HG03045 (cell line): ENCODE results near the gene PCDHA2.
"Not testable (repeated sequence)": the region's sequence is repeated elsewhere in the genome, so short reads cannot be mapped to it uniquely, and the experiment has no call there.

Experiments used
- ATAC-seq: cut with Tn5 transposase; IDR thresholded peaks from one replicate; pipeline ENCODE4 v1.9.1; 2021; ENCODE audit warnings: mild to moderate bottlenecking, moderate library complexity; ENCODE audit not compliant: unreplicated experiment

The PCDHA2 gene

GRCh38 chr5:140808889-140809291, 14.2 kb downstream of the PCDHA2 start:
- no peak for ATAC-seq

- no peak for ATAC-seq
Observed at GRCh38 chr5:140821375-140822280, 27.0 kb downstream of the PCDHA2 start, which contains the start of gene PCDHA5. PCDHA5 (plus strand) TSS chr5:140821613.

GRCh38 chr5:140822281-140822629, 27.6 kb downstream of the PCDHA2 start:
- no peak for ATAC-seq

GRCh38 chr5:140822969-140823368, 28.3 kb downstream of the PCDHA2 start:
- not testable (repeated sequence) for ATAC-seq

- no peak for ATAC-seq
Observed at GRCh38 chr5:140823475-140823874, 28.8 kb downstream of the PCDHA2 start.

- no peak for ATAC-seq
Observed at GRCh38 chr5:140827704-140828361, 33.2 kb downstream of the PCDHA2 start, which contains the start of gene PCDHA6. PCDHA6 (plus strand) TSS chr5:140827960; CDS start chr5:140828092, 132 bp downstream.

- no peak for ATAC-seq
Observed at GRCh38 chr5:140828362-140828737, 33.7 kb downstream of the PCDHA2 start.

- not testable (repeated sequence) for ATAC-seq
Observed at GRCh38 chr5:140829511-140830501, 35.2 kb downstream of the PCDHA2 start.

GRCh38 chr5:140833993-140834392, 39.3 kb downstream of the PCDHA2 start, which contains the start of gene PCDHA7:
PCDHA7 (plus strand) TSS chr5:140834269; CDS start chr5:140834384, 115 bp downstream.
- ATAC-seq: no peak

GRCh38 chr5:140834439-140835008, 39.9 kb downstream of the PCDHA2 start:
- ATAC-seq: not testable (repeated sequence)

- no peak for ATAC-seq
Observed at GRCh38 chr5:140835622-140836510, 41.2 kb downstream of the PCDHA2 start.

- no peak for ATAC-seq
Observed at GRCh38 chr5:140840978-140841962, 46.6 kb downstream of the PCDHA2 start, which contains the start of gene PCDHA8. PCDHA8 (plus strand) TSS chr5:140841187; CDS start chr5:140841322, 135 bp downstream.

- no peak for ATAC-seq
Observed at GRCh38 chr5:140842798-140843733, 48.4 kb downstream of the PCDHA2 start.
